GM12873 (cell line): ENCODE results near the gene OGDH.

Source experiments
- TF ChIP-seq, protein P1 (sequence below): IDR thresholded peaks from 2 replicates; pipeline ENCODE4 v1.5.1; 2012; ENCODE audit warnings: low read depth, mild to moderate bottlenecking, moderate library complexity, low read length, control low read depth; ENCODE audit not compliant: insufficient read depth; ENCODE audit errors: missing control alignments

The OGDH gene

DNA sequence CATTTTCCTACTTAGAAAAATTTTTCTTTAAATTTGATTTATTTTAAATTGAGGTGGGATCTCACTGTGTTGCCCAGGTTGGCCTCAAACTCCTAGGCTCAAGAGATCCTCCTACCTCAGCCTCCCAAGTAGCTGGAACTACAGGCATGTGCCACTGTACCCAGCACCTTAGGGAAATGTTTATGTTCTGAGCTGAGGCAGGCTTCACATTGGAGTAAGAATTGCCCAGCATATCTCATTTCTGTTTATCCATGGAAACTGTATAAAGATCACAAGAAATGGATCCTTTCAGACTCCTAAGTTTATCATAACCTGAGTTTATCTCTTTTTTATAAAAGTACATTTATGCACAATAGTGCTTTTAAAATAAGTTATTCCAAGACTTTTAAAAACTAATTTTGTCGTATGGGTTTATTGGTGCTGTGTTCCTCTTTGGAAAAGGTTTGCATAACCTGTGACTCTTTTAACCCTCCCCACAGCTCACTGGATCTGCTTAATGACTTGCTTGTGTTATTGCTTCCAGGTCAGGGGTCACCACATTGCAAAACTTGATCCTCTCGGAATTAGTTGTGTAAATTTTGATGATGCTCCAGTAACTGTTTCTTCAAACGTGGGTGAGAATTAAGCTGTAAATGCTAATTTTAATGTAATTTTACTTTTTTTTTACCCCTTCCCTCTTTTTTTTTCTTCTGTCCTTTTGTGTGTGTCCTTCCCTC lies 40.7 kb downstream of the OGDH start:
- TF ChIP-seq, protein P1, sequence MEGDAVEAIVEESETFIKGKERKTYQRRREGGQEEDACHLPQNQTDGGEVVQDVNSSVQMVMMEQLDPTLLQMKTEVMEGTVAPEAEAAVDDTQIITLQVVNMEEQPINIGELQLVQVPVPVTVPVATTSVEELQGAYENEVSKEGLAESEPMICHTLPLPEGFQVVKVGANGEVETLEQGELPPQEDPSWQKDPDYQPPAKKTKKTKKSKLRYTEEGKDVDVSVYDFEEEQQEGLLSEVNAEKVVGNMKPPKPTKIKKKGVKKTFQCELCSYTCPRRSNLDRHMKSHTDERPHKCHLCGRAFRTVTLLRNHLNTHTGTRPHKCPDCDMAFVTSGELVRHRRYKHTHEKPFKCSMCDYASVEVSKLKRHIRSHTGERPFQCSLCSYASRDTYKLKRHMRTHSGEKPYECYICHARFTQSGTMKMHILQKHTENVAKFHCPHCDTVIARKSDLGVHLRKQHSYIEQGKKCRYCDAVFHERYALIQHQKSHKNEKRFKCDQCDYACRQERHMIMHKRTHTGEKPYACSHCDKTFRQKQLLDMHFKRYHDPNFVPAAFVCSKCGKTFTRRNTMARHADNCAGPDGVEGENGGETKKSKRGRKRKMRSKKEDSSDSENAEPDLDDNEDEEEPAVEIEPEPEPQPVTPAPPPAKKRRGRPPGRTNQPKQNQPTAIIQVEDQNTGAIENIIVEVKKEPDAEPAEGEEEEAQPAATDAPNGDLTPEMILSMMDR: no peak

DNA sequence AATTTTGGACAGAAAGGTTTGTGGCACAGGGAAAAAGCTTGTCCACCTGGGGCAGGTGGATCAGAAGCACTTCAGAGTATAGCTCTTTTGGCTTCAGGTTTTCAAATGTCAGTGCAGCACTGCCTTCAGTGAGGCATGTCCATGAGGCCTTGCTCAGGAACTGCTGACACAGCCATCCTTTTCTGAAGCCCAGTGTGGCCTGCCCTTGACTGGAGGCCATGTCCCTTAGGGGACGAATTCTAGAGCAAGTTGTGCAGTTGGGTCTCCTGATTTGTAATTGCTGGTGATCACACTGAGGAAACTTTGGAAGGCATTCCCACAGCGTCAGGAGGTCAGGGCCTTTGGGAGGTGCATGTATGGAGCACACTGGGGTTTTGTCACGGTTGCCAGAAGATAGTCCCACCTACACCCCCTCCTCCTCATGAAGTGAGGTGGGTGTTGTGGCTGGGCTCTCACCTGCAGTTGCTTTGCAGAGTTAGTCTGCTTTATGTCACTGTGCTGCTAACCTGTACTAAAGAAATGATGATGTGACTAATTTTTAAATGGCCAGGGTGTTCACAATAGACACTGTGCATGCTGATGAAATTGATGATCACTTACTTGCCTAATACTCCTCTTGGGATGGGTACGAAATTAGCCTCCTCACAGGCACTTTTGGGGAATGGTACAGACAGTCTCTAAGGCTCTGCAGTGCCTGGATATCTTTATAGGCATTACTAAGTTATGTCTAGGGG lies 41.7 kb downstream of the OGDH start:
- TF ChIP-seq, protein P1: no peak

DNA sequence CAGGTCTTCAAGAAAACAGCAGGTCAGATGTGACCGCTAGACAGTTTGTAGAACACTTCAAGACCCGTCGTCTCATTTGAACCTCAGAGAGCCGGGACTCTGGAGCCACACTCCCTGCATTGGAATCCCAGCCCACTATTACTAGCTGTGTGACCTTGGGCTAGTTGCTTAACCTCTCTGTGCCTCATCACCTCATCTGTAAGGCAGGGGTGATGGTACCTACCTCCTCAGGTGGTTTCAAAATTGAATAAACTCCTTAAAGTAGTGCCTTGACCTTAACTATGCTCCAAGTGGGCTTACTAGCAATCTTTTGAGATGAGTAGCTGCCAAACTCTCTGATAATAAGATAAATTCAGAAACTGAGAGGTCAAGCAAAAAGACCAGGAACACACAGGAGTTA lies 43.8 kb downstream of the OGDH start:
- TF ChIP-seq, protein P1: no peak

DNA sequence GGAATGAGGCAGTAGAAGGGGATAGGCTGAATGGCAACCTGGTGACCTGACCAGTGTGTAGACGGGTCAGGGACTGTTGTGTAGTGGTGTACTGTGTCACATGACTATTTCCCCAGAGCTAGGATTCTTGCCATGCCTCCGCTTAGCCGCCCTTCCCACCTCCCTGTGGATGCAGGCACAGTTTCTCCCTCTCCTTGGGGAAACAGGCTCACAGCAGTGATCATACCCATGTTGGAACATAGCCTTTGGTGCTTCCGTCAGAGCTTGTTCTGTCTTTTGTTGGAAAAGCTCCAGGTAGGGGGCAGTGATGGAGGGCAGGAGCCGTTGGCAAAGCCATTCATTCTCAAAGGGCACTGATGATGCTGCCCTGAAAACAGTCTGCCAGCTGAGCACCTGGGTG lies 44.3 kb downstream of the OGDH start:
- TF ChIP-seq, protein P1: no peak

DNA sequence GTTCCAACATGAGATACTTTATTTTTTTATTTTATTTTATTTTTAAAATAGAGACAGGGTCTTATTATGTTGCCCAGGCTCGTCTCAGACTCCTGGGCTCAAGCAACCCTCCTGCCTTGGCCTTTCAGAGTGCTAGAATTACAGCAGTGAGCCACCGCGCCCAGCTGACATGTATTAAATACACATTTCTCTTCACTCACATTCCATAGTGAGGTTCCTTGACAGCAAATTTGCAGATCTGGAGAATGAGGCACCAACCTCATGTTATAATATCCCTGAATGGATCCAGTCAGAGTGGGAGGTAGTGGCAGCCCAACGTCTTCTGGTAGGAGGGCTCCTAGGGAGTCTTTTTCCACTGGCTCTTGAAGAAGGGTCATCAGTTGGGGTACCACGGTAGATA lies 46.1 kb downstream of the OGDH start:
- TF ChIP-seq, protein P1: no peak

DNA sequence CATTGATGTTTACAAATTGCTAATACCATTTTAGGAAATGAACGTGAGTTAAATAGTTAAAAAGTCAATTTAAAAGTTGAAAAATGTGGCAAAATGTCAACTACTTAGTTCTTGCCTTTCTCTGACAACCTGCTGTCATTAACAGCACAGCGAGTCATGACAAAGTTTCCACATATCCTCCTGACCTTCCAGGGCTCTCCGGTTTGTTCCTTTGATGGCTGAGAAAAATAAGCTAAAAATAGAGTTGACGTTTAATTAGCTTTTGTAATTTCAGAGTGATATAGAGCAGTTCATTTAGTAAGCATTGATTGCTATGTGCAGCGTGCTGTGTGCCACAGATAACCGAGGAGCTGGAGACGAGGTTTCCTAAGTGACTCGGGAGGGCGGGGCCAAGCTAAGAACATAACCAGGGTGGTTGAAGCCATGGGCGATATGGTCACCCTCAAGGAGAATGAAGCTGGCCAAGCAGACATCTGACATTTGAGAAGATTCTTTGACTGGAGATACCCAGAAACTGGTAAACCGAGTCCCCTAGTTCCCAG lies 47.9 kb downstream of the OGDH start:
- TF ChIP-seq, protein P1: no peak

DNA sequence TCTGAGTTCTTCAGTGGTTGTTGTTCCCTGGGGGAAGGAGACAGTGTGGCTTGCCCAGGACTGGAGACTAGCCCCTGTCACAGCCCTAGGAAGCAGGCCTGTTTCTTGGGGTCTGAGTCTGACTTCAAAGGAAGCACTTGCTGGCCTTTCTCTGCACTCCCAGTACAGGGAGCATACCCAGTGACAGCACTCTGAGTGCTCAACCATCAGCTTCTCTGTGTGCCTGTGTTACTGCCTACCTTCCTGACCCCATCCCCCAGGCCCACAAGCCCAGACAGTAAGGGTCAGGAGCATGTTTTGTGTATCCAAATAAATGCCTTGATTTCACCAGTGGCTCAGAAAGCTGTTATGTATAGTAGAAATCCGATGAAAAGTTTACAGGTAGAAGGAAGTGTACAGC lies 48.9 kb downstream of the OGDH start:
- TF ChIP-seq, protein P1: no peak
